Keratinocyte (primary cell): ENCODE results near the gene AFM. TPM values are rescaled to one million over a fixed set of nuclear protein-coding genes. Genes with fewer than 3 reads are reported as not detected.

Experiments used
- DNase-seq: peaks from one replicate; pipeline ENCODE4 v3.0.0-alpha.2; 2011; ENCODE audit warnings: low read depth, missing footprints, low spot score
- FAIRE-seq: peaks from 2 replicates; lab custom pipeline; 2011; peaks lifted over from hg19 to GRCh38; lab: Jason Lieb, UNC
- H2AFZ ChIP-seq: 2 replicates; pipeline ENCODE4 v1.6.0; 2012; ENCODE audit warnings: low read length, control low read depth, inconsistent platforms; ENCODE audit not compliant: control insufficient read depth
- H3K27ac ChIP-seq: 2 replicates; pipeline ENCODE4 v1.5.1; 2011; ENCODE audit warnings: low read length; ENCODE audit not compliant: control insufficient read depth, insufficient read depth
- H3K27me3 ChIP-seq: 3 replicates; pipeline ENCODE4 v1.6.0; 2011; ENCODE audit warnings: low read length; ENCODE audit not compliant: control insufficient read depth, insufficient read depth; ENCODE audit errors: extremely low read depth
- H3K36me3 ChIP-seq, 2 experiments: 2 replicates in 1 of 2; 3 replicates in 1 of 2; pipeline ENCODE4 v1.5.1; 2011; ENCODE audit warnings: low read length in 2 of 2, mild to moderate bottlenecking in 1 of 2; ENCODE audit not compliant: control insufficient read depth in 2 of 2, insufficient read depth in 2 of 2; ENCODE audit errors: extremely low read depth in 1 of 2
- H3K4me1 ChIP-seq: 3 replicates; pipeline ENCODE4 v1.5.1; 2011; ENCODE audit warnings: low read length; ENCODE audit not compliant: control insufficient read depth, insufficient read depth; ENCODE audit errors: extremely low read depth
- H3K4me2 ChIP-seq: 3 replicates; pipeline ENCODE4 v1.6.0; 2011; ENCODE audit warnings: low read depth, low read length; ENCODE audit not compliant: control insufficient read depth, insufficient read depth; ENCODE audit errors: extremely low read depth
- H3K4me3 ChIP-seq, 3 experiments: fragments of 200-600 bp in 1 of 3; sonication (generic) in 1 of 3; 2 replicates in 2 of 3; 3 replicates in 1 of 3; pipeline ENCODE4 v1.5.1; 2011 to 2016; ENCODE audit warnings: low read length in 3 of 3, mild to moderate bottlenecking in 3 of 3, control low read depth in 2 of 3, inconsistent platforms in 1 of 3, low read depth in 1 of 3, mixed read lengths in 1 of 3, mixed run types in 1 of 3, moderate library complexity in 1 of 3; ENCODE audit not compliant: control insufficient read depth in 2 of 3, insufficient read depth in 2 of 3; ENCODE audit errors: extremely low read depth in 1 of 3
- H3K79me2 ChIP-seq: 2 replicates; pipeline ENCODE4 v1.6.0; 2012; ENCODE audit warnings: low read length; ENCODE audit not compliant: control insufficient read depth, insufficient read depth
- H3K9ac ChIP-seq: 3 replicates; pipeline ENCODE4 v1.6.0; 2011; ENCODE audit warnings: low read length; ENCODE audit not compliant: control insufficient read depth, insufficient read depth; ENCODE audit errors: extremely low read depth
- H3K9me1 ChIP-seq: 3 replicates; pipeline ENCODE4 v1.6.0; 2011; ENCODE audit warnings: low read length; ENCODE audit not compliant: control insufficient read depth, insufficient read depth; ENCODE audit errors: extremely low read depth
- H3K9me3 ChIP-seq: 2 replicates; pipeline ENCODE4 v1.5.1; 2012; ENCODE audit warnings: low read depth, low read length; ENCODE audit not compliant: control insufficient read depth
- H4K20me1 ChIP-seq: 3 replicates; pipeline ENCODE4 v1.6.0; 2011; ENCODE audit warnings: low read length; ENCODE audit not compliant: control insufficient read depth, insufficient read depth; ENCODE audit errors: extremely low read depth
- EZH2 ChIP-seq: IDR thresholded peaks from one replicate; pipeline ENCODE4 v1.6.1; 2012; ENCODE audit warnings: inconsistent platforms, mild to moderate bottlenecking, low read length, moderate library complexity
- dilution Hi-C: fragments of 300-500 bp; cut with MboI; formaldehyde crosslinking; loops from one replicate; pipeline ENCODE4 v1.7.0; 2020; ENCODE audit warnings: low sequenced_read_pairs; ENCODE audit not compliant: extremely low pct_ligation_motif_present
- polyA plus RNA-seq, 5 experiments: library from polyadenylated mRNA; depleted of rRNA in 3 of 5; stranded (reverse) in 3 of 5; stranded (forward) in 1 of 5; unstranded in 1 of 5; fragments of >200 nt; gene quantifications; 1 replicate in 1 of 5; 2 replicates in 3 of 5; 3 replicates in 1 of 5; pipeline versions ENCODE4 v1.2.1 to v1.2.3, GENCODE V29; 2011 to 2012; ENCODE audit warnings: missing spikeins in 2 of 5, low read depth in 1 of 5, low replicate concordance in 1 of 5
- TF ChIP-seq, protein P1 (sequence below), 3 experiments: IDR thresholded peaks in 1 of 3; conservative IDR thresholded peaks in 1 of 3; optimal IDR thresholded peaks in 1 of 3; 2 replicates in 2 of 3; 3 replicates in 1 of 3; pipeline versions ENCODE3 to v1.5.1; 2011; ENCODE audit warnings: low read length in 3 of 3, mild to moderate bottlenecking in 3 of 3, moderate library complexity in 2 of 3, control low read depth in 1 of 3, inconsistent platforms in 1 of 3; ENCODE audit not compliant: insufficient read depth in 2 of 3; ENCODE audit errors: extremely low read depth in 1 of 3

AFM gene
- polyA plus RNA-seq, 1 donor (not counting 4 experiments of a cell fraction or from before 2014, with no cell fraction given), result not detected

GRCh38 chr4:73527196-73527595 is 45.7 kb downstream of the AFM start:
- no peak overlapping the region for H3K9ac ChIP-seq
- H3K79me2 ChIP-seq, result no peaks in the 10 kb centered on the region
- H3K9me1 ChIP-seq, result no peaks in the 10 kb centered on the region
- H3K4me2 ChIP-seq, result no peak overlapping the region
- no peaks in the 10 kb centered on the region for H3K36me3 ChIP-seq
- H2AFZ ChIP-seq, result no peak overlapping the region
- no peaks in the 10 kb centered on the region for H3K27me3 ChIP-seq
- no peak for DNase-seq
- H4K20me1 ChIP-seq, result no peaks in the 10 kb centered on the region
- H3K4me1 ChIP-seq, result no peaks in the 10 kb centered on the region
- H3K4me3 ChIP-seq, result no peak overlapping the region
- dilution Hi-C loops, result no loop called here
- H3K9me3 ChIP-seq, result no peaks in the 10 kb centered on the region
- H3K27ac ChIP-seq, result no peak overlapping the region
- FAIRE-seq, result no peak
- TF ChIP-seq, protein P1, sequence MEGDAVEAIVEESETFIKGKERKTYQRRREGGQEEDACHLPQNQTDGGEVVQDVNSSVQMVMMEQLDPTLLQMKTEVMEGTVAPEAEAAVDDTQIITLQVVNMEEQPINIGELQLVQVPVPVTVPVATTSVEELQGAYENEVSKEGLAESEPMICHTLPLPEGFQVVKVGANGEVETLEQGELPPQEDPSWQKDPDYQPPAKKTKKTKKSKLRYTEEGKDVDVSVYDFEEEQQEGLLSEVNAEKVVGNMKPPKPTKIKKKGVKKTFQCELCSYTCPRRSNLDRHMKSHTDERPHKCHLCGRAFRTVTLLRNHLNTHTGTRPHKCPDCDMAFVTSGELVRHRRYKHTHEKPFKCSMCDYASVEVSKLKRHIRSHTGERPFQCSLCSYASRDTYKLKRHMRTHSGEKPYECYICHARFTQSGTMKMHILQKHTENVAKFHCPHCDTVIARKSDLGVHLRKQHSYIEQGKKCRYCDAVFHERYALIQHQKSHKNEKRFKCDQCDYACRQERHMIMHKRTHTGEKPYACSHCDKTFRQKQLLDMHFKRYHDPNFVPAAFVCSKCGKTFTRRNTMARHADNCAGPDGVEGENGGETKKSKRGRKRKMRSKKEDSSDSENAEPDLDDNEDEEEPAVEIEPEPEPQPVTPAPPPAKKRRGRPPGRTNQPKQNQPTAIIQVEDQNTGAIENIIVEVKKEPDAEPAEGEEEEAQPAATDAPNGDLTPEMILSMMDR (optimal IDR thresholded peaks at IDR 0.05 in 1 of 3, IDR thresholded peaks at IDR 0.05 in 1 of 3, conservative IDR thresholded peaks at IDR 0.05 in 1 of 3; ENCODE audit: extremely low read depth in 1 of 3, insufficient read depth in 2 of 3, low read length in 3 of 3), result no peak
- TF ChIP-seq EZH2, result no peak

DNA sequence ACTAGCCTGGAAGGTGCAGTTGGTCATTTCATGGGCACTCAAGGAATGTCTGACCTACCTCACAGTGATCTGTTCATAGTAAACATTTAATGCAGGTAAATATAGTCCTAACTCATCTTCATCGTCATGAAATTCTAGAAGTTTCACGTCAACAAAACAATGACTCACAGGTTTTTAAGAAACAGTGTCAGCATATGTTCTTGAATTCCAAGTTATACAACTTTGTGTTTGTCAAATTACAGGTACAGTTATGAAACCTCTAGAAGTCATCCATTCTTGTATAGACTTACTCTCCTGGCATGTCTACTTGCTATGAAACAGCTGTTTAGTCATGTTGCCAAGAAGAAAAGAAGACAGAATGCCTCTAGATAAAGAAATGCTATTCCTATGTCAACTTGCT is 46.6 kb downstream of the AFM start:
- Histone ChIP-seq H3K27ac (no peak overlapping the region), H3K79me2 (no peaks in the 10 kb centered on the region), H3K27me3 (no peaks in the 10 kb centered on the region), H3K36me3 (no peaks in the 10 kb centered on the region), H3K9me3 (no peaks in the 10 kb centered on the region), H4K20me1 (no peaks in the 10 kb centered on the region), H3K9ac (no peak overlapping the region), H3K9me1 (no peaks in the 10 kb centered on the region), H3K4me2 (no peak overlapping the region), H3K4me3 (no peak overlapping the region), H2AFZ (no peak overlapping the region), H3K4me1 (no peaks in the 10 kb centered on the region)
- DNase-seq (no peak), FAIRE-seq (no peak)
- TF ChIP-seq EZH2, result no peak
- TF ChIP-seq, protein P1 (optimal IDR thresholded peaks at IDR 0.05 in 1 of 3, IDR thresholded peaks at IDR 0.05 in 1 of 3, conservative IDR thresholded peaks at IDR 0.05 in 1 of 3; ENCODE audit: extremely low read depth in 1 of 3, insufficient read depth in 2 of 3, low read length in 3 of 3), result no peak
- dilution Hi-C loops, result no loop called here
